Measurements from ENCODE around the gene ABHD12B. TPM values are rescaled to one million over a fixed set of nuclear protein-coding genes. Genes with fewer than 3 reads are reported as not detected.

ABHD12B gene
- total and polyA plus RNA-seq, 2 donors (not counting 1 experiment from before 2014, with no cell fraction given): under 0.01 TPM; not detected in 1

GRCh38 chr14:50860478-50861086 lies 11.3 kb upstream of the ABHD12B start:
- H3K9me3 ChIP-seq (ENCODE audit: control insufficient read depth, insufficient read depth, low read depth, low read length): no peaks in the 10 kb centered on the region
- peak overlapping the region; percentile 96 for H3K4me2 ChIP-seq (ENCODE audit: extremely low read depth, insufficient read depth, low read length)
- peak overlapping the region; percentile 12 to 75 (median 43) for H3K4me3 ChIP-seq (replicated peaks in 1 of 4; ENCODE audit: control extremely low read depth in 1 of 4, insufficient read depth in 1 of 4, low read depth in 3 of 4, low read length in 4 of 4)
- H3K27me3 ChIP-seq (ENCODE audit: control insufficient read depth, insufficient read depth, low read length): no peaks in the 10 kb centered on the region
- TF ChIP-seq, protein P1, sequence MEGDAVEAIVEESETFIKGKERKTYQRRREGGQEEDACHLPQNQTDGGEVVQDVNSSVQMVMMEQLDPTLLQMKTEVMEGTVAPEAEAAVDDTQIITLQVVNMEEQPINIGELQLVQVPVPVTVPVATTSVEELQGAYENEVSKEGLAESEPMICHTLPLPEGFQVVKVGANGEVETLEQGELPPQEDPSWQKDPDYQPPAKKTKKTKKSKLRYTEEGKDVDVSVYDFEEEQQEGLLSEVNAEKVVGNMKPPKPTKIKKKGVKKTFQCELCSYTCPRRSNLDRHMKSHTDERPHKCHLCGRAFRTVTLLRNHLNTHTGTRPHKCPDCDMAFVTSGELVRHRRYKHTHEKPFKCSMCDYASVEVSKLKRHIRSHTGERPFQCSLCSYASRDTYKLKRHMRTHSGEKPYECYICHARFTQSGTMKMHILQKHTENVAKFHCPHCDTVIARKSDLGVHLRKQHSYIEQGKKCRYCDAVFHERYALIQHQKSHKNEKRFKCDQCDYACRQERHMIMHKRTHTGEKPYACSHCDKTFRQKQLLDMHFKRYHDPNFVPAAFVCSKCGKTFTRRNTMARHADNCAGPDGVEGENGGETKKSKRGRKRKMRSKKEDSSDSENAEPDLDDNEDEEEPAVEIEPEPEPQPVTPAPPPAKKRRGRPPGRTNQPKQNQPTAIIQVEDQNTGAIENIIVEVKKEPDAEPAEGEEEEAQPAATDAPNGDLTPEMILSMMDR (conservative IDR thresholded peaks at IDR 0.05 in 1 of 2, IDR thresholded peaks at IDR 0.05 in 1 of 2; ENCODE audit: low read depth in 1 of 2, low read length in 2 of 2): peak; percentile 60 to 71
- no peak for TF ChIP-seq EZH2 (IDR thresholded peaks at IDR 0.05; ENCODE audit: low read length, missing control alignments)
- H2AFZ ChIP-seq (ENCODE audit: low read length): no peak overlapping the region
- H3K79me2 ChIP-seq (ENCODE audit: control insufficient read depth, insufficient read depth, low read length): no peaks in the 10 kb centered on the region
- peaks cover 2% of the 10 kb centered on the region for H3K4me1 ChIP-seq (ENCODE audit: control insufficient read depth, extremely low read depth, insufficient read depth, low read length)
- H3K36me3 ChIP-seq (ENCODE audit: control insufficient read depth, insufficient read depth, low read length): no peaks in the 10 kb centered on the region
- peak; percentile 68 to 81 for DNase-seq (ENCODE audit: low read depth in 2 of 2)
- peak overlapping the region; percentile 40 for H3K27ac ChIP-seq (ENCODE audit: insufficient read depth, low read length)
- H4K20me1 ChIP-seq (ENCODE audit: control insufficient read depth, extremely low read depth, insufficient read depth, low read length): no peaks in the 10 kb centered on the region
- H3K9ac ChIP-seq (ENCODE audit: insufficient read depth, low read length): no peak overlapping the region

DNA sequence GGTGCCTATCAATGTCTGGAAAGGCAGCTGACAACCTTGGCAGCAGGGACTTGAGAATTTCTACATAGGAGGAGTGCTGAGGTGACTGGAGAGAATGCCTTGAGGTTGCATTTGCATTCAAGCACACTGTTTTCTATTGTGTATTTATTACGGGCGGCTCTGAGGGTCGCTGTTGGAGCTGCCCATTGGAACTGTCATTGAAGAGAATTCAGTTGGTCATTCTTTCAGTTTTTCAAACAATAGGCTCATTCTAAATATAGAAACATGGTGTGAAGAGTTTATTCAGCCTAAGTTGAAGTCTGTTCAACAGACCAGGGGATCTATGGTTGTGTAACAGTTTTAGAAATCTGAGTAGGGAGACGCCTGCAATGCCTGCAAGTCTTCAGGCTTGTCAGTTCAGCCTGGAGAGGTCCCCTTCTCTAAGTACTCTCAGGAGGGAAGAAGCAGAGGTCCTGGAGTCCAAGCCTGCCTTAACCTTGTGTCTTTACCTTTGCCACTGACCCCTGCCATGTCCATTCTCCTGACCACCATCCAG lies 9.8 kb upstream of the ABHD12B start:
- Histone ChIP-seq H3K9me3 (ENCODE audit: control insufficient read depth, insufficient read depth, low read depth, low read length) (no peaks in the 10 kb centered on the region), H3K27ac (ENCODE audit: insufficient read depth, low read length) (no peak overlapping the region), H3K79me2 (ENCODE audit: control insufficient read depth, insufficient read depth, low read length) (no peaks in the 10 kb centered on the region), H2AFZ (ENCODE audit: low read length) (no peak overlapping the region), H4K20me1 (ENCODE audit: control insufficient read depth, extremely low read depth, insufficient read depth, low read length) (no peaks in the 10 kb centered on the region), H3K4me1 (ENCODE audit: control insufficient read depth, extremely low read depth, insufficient read depth, low read length) (peaks cover 2% of the 10 kb centered on the region), H3K36me3 (ENCODE audit: control insufficient read depth, insufficient read depth, low read length) (no peaks in the 10 kb centered on the region), H3K4me3 (replicated peaks in 1 of 4; ENCODE audit: control extremely low read depth in 1 of 4, insufficient read depth in 1 of 4, low read depth in 3 of 4, low read length in 4 of 4) (no peak overlapping the region), H3K9ac (ENCODE audit: insufficient read depth, low read length) (no peak overlapping the region), H3K27me3 (ENCODE audit: control insufficient read depth, insufficient read depth, low read length) (no peaks in the 10 kb centered on the region), H3K4me2 (ENCODE audit: extremely low read depth, insufficient read depth, low read length) (no peak overlapping the region)
- TF ChIP-seq, protein P1 (conservative IDR thresholded peaks at IDR 0.05 in 1 of 2, IDR thresholded peaks at IDR 0.05 in 1 of 2; ENCODE audit: low read depth in 1 of 2, low read length in 2 of 2): no peak
- no peak for TF ChIP-seq EZH2 (IDR thresholded peaks at IDR 0.05; ENCODE audit: low read length, missing control alignments)
- DNase-seq (ENCODE audit: low read depth in 2 of 2): peak in 1 of 2 donors; percentile 58

GRCh38 chr14:50864237-50864636 lies 7.6 kb upstream of the ABHD12B start:
- H3K27me3 ChIP-seq (ENCODE audit: control insufficient read depth, insufficient read depth, low read length): no peaks in the 10 kb centered on the region
- no peaks in the 10 kb centered on the region for H3K79me2 ChIP-seq (ENCODE audit: control insufficient read depth, insufficient read depth, low read length)
- H4K20me1 ChIP-seq (ENCODE audit: control insufficient read depth, extremely low read depth, insufficient read depth, low read length): no peaks in the 10 kb centered on the region
- H3K4me3 ChIP-seq (replicated peaks in 1 of 4; ENCODE audit: control extremely low read depth in 1 of 4, insufficient read depth in 1 of 4, low read depth in 3 of 4, low read length in 4 of 4): no peak overlapping the region
- no peaks in the 10 kb centered on the region for H3K9me3 ChIP-seq (ENCODE audit: control insufficient read depth, insufficient read depth, low read depth, low read length)
- no peak overlapping the region for H3K27ac ChIP-seq (ENCODE audit: insufficient read depth, low read length)
- no peak overlapping the region for H3K4me2 ChIP-seq (ENCODE audit: extremely low read depth, insufficient read depth, low read length)
- DNase-seq (ENCODE audit: low read depth in 2 of 2): no peak
- no peak overlapping the region for H2AFZ ChIP-seq (ENCODE audit: low read length)
- peaks cover 2% of the 10 kb centered on the region for H3K4me1 ChIP-seq (ENCODE audit: control insufficient read depth, extremely low read depth, insufficient read depth, low read length)
- TF ChIP-seq, protein P1 (conservative IDR thresholded peaks at IDR 0.05 in 1 of 2, IDR thresholded peaks at IDR 0.05 in 1 of 2; ENCODE audit: low read depth in 1 of 2, low read length in 2 of 2): no peak
- TF ChIP-seq EZH2 (IDR thresholded peaks at IDR 0.05; ENCODE audit: low read length, missing control alignments): no peak
- H3K9ac ChIP-seq (ENCODE audit: insufficient read depth, low read length): no peak overlapping the region
- H3K36me3 ChIP-seq (ENCODE audit: control insufficient read depth, insufficient read depth, low read length): no peaks in the 10 kb centered on the region

Measured in fibroblast of lung (primary cell).